MM.1S (cell line): ENCODE results near the gene RD3L.
"Not testable (repeated sequence)": the region's sequence is repeated elsewhere in the genome, so short reads cannot be mapped to it uniquely, and the experiment has no call there.

Source experiments
- DNase-seq: peaks from one replicate; pipeline ENCODE4 v3.0.0-alpha.2; 2015
- H2AFZ ChIP-seq: fragments of 300-600 bp; sonication (generic); 2 replicates; pipeline ENCODE4 v1.6.0; 2016; ENCODE audit warnings: antibody characterized with exemption, low read length
- H3F3A ChIP-seq: fragments of 300-600 bp; sonication (generic); 2 replicates; pipeline ENCODE4 v1.6.1; 2016; ENCODE audit warnings: mild to moderate bottlenecking, antibody characterized with exemption, low read length, moderate library complexity, mixed read lengths; ENCODE audit not compliant: insufficient read depth
- H3K27ac ChIP-seq: fragments of 300-600 bp; sonication (generic); 2 replicates; pipeline ENCODE4 v1.5.1; 2016; ENCODE audit warnings: mild to moderate bottlenecking, low read length
- H3K27me3 ChIP-seq: fragments of 300-600 bp; sonication (generic); replicated peaks from 2 replicates; pipeline ENCODE4 v1.6.0; 2016; ENCODE audit warnings: low read length; ENCODE audit not compliant: insufficient read depth
- H3K36me3 ChIP-seq: fragments of 300-600 bp; sonication (generic); replicated peaks from 2 replicates; pipeline ENCODE4 v1.6.1; 2016; ENCODE audit warnings: mild to moderate bottlenecking, low read length, mixed read lengths; ENCODE audit not compliant: insufficient read depth
- H3K4me1 ChIP-seq: fragments of 300-600 bp; sonication (generic); 2 replicates; pipeline ENCODE4 v1.6.1; 2016; ENCODE audit warnings: low read length, mixed read lengths
- H3K4me2 ChIP-seq: fragments of 300-600 bp; sonication (generic); 2 replicates; pipeline ENCODE4 v1.6.0; 2016; ENCODE audit warnings: low read depth, low read length
- H3K4me3 ChIP-seq: fragments of 300-600 bp; sonication (generic); 2 replicates; pipeline ENCODE4 v1.5.1; 2016; ENCODE audit warnings: low read length, mixed read lengths
- H3K79me2 ChIP-seq: fragments of 300-600 bp; sonication (generic); 2 replicates; pipeline ENCODE4 v1.6.1; 2016; ENCODE audit warnings: mixed run types, low read length, mixed read lengths
- H3K9ac ChIP-seq: fragments of 300-600 bp; sonication (generic); 2 replicates; pipeline ENCODE4 v1.6.1; 2016; ENCODE audit warnings: low read length, mixed read lengths
- H3K9me2 ChIP-seq: fragments of 300-600 bp; sonication (generic); replicated peaks from 2 replicates; pipeline ENCODE4 v1.6.1; 2016; ENCODE audit warnings: mild to moderate bottlenecking, low read length, mixed read lengths; ENCODE audit not compliant: insufficient read depth
- H3K9me3 ChIP-seq: fragments of 300-600 bp; sonication (generic); replicated peaks from 2 replicates; pipeline ENCODE4 v1.6.1; 2016; ENCODE audit warnings: mild to moderate bottlenecking, low read length, mixed read lengths; ENCODE audit not compliant: insufficient read depth
- H4K20me1 ChIP-seq: fragments of 300-600 bp; sonication (generic); 2 replicates; pipeline ENCODE4 v1.6.1; 2016; ENCODE audit warnings: mild to moderate bottlenecking, low read length, moderate library complexity, mixed read lengths; ENCODE audit not compliant: insufficient read depth
- CTCF ChIP-seq: fragments of 300-600 bp; sonication (generic); IDR thresholded peaks from 2 replicates; pipeline ENCODE4 v1.5.1; 2016; ENCODE audit warnings: antibody characterized with exemption, low read length, mixed read lengths
- EZH2 ChIP-seq: fragments of 300-600 bp; sonication (generic); optimal IDR thresholded peaks from 2 replicates; pipeline ENCODE3; 2017; ENCODE audit warnings: low read depth, mild to moderate bottlenecking, antibody characterized with exemption, low read length, mixed read lengths
- EZH2phosphoT487 ChIP-seq: fragments of 300-600 bp; sonication (generic); IDR thresholded peaks from 2 replicates; pipeline ENCODE4 v1.6.1; 2018; ENCODE audit warnings: antibody characterized with exemption, low read length

The RD3L gene

GRCh38 chr14:103941973-103942736, at the start of gene RD3L:
Gene RD3L, minus strand, starts transcription at chr14:103942529. Its CDS starts 834 bp downstream, at chr14:103941695.
- H3K9ac ChIP-seq, result no peak within 1 kb of the TSS
- DNase-seq, result no peak
- no peaks in the 10 kb centered on the region for H3K27me3 ChIP-seq
- H3K4me2 ChIP-seq, result no peak within 1 kb of the TSS
- no peaks in the 10 kb centered on the region for H3K9me3 ChIP-seq
- H3K27ac ChIP-seq, result no peak within 1 kb of the TSS
- no peaks in the 10 kb centered on the region for H3K79me2 ChIP-seq
- no peaks in the 10 kb centered on the region for H3K9me2 ChIP-seq
- no peaks in the 10 kb centered on the region for H4K20me1 ChIP-seq
- no peaks in the 10 kb centered on the region for H3K4me1 ChIP-seq
- no peaks in the 10 kb centered on the region for H3F3A ChIP-seq
- H3K36me3 ChIP-seq, result no peaks in the 10 kb centered on the region
- H2AFZ ChIP-seq, result no peak within 1 kb of the TSS
- H3K4me3 ChIP-seq, result no peak within 1 kb of the TSS
- no peak for TF ChIP-seq EZH2

GRCh38 chr14:103989964-103990363, 47.6 kb upstream of the RD3L start:
- TF ChIP-seq EZH2 (no peak), EZH2phosphoT487 (no peak), CTCF (no peak)
- no peaks in the 10 kb centered on the region for H3K4me1 ChIP-seq
- no peaks in the 10 kb centered on the region for H3K36me3 ChIP-seq
- no peak overlapping the region for H2AFZ ChIP-seq
- no peak overlapping the region for H3K27ac ChIP-seq
- no peaks in the 10 kb centered on the region for H4K20me1 ChIP-seq
- DNase-seq, result no peak
- H3K9me3 ChIP-seq, result no peaks in the 10 kb centered on the region
- H3K4me2 ChIP-seq, result no peak overlapping the region
- no peaks in the 10 kb centered on the region for H3K79me2 ChIP-seq
- H3K27me3 ChIP-seq, result no peaks in the 10 kb centered on the region
- H3K9me2 ChIP-seq, result no peaks in the 10 kb centered on the region
- H3F3A ChIP-seq, result no peaks in the 10 kb centered on the region
- H3K9ac ChIP-seq, result no peak overlapping the region
- H3K4me3 ChIP-seq, result no peak overlapping the region

GRCh38 chr14:103989034-103989433, 46.7 kb upstream of the RD3L start:
- Histone ChIP-seq H3K9me3 (no peaks in the 10 kb centered on the region), H3K9me2 (no peaks in the 10 kb centered on the region), H3K4me2 (no peak overlapping the region), H3K27ac (no peak overlapping the region), H4K20me1 (no peaks in the 10 kb centered on the region), H2AFZ (no peak overlapping the region), H3K27me3 (no peaks in the 10 kb centered on the region), H3K4me3 (no peak overlapping the region), H3K9ac (no peak overlapping the region), H3F3A (no peaks in the 10 kb centered on the region), H3K79me2 (no peaks in the 10 kb centered on the region), H3K4me1 (no peaks in the 10 kb centered on the region), H3K36me3 (no peaks in the 10 kb centered on the region)
- TF ChIP-seq CTCF (no peak), EZH2phosphoT487 (no peak), EZH2 (no peak)
- DNase-seq, result no peak

DNA sequence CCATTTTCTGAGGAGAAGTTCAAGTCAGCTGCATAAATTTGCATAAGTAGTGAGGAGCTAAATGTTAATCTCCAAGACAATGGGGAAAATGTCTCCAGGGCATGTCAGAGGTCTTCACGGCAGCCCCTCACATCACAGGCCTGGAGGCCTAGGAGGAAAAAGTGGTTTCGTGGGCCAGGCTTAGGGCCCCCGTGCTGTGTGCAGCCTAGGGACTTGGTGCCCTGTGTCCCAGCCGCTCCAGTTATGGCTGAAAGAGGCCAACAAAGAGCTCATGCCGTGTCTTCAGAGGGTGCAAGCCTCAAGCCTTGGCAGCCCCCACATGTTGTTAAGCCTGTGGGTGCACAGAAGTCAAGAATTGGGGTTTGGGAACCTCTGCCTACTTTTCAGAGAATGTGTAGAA, 41.9 kb upstream of the RD3L start:
- no peaks in the 10 kb centered on the region for H3K79me2 ChIP-seq
- H3K27me3 ChIP-seq, result no peaks in the 10 kb centered on the region
- H4K20me1 ChIP-seq, result no peaks in the 10 kb centered on the region
- no peak overlapping the region for H2AFZ ChIP-seq
- H3K9ac ChIP-seq, result no peak overlapping the region
- no peak overlapping the region for H3K27ac ChIP-seq
- H3K9me3 ChIP-seq, result no peaks in the 10 kb centered on the region
- no peaks in the 10 kb centered on the region for H3K36me3 ChIP-seq
- H3K4me2 ChIP-seq, result no peak overlapping the region
- no peak overlapping the region for H3K4me3 ChIP-seq
- no peaks in the 10 kb centered on the region for H3K9me2 ChIP-seq
- no peak for TF ChIP-seq EZH2
- TF ChIP-seq EZH2phosphoT487, result no peak
- no peak for TF ChIP-seq CTCF
- no peaks in the 10 kb centered on the region for H3F3A ChIP-seq
- no peak for DNase-seq
- no peaks in the 10 kb centered on the region for H3K4me1 ChIP-seq

DNA sequence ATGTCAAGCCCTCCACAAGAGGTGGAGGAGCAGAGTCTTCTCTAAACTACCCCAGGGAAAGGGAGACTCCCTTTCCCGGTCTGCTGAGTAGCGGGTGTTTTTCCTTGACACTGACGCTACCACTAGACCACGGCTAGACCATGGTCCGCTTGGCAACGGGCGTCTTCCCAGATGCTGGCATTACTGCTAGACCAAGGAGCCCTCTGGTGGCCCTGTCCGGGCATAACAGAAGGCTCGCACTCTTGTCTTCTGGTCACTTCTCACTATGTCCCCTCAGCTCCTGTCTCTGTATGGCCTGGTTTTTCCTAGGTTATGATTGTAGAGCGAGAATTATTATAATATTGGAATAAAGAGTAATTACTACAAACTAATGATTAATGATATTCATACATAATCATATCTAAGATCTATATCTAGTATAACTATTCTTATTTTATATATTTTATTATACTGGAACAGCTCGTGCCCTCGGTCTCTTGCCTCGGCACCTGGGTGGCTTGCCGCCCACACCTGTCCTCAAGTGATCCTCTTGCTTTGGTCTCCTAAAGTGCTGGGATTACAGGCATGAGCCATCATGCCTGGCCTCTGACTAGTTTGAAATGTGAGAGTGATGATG, 38.4 kb upstream of the RD3L start:
- not testable (repeated sequence) for H3K9me3 ChIP-seq, H3F3A ChIP-seq, H3K4me2 ChIP-seq, H3K36me3 ChIP-seq, H3K9me2 ChIP-seq, H3K4me3 ChIP-seq, H4K20me1 ChIP-seq, H3K79me2 ChIP-seq, DNase-seq, H3K27ac ChIP-seq, H3K27me3 ChIP-seq, H2AFZ ChIP-seq, H3K9ac ChIP-seq, H3K4me1 ChIP-seq
